Tibial nerve (tissue), 4 donors: ENCODE results near the gene CLIP2. TPM values are rescaled to one million over a fixed set of nuclear protein-coding genes. Genes with fewer than 3 reads are reported as not detected.
A peak's percentile ranks its signal among the peaks of the same experiment; 100 is the strongest.

Experiments
- DNase-seq, 2 donors: peaks; one replicate each; pipeline ENCODE4 v3.0.0-alpha.2; 2019; ENCODE audit warnings: low spot score in 2 of 2
- H3K27ac ChIP-seq, 4 donors: fragments of 200-600 bp; sonication (generic) in 3 of 4; one replicate each; pipeline ENCODE4 v1.5.1; 2017 to 2019; ENCODE audit warnings: mild to moderate bottlenecking in 1 of 4
- H3K27me3 ChIP-seq, 2 donors: fragments of 200-600 bp; sonication (generic) in 1 of 2; one replicate each; pipeline versions ENCODE4 v1.5.1 to v1.6.0; 2017 to 2019
- H3K36me3 ChIP-seq, 3 donors: fragments of 200-600 bp; sonication (generic); one replicate each; pipeline ENCODE4 v1.5.1; 2018 to 2019
- H3K4me1 ChIP-seq, 4 donors: fragments of 200-600 bp; sonication (generic) in 3 of 4; one replicate each; pipeline ENCODE4 v1.5.1; 2017 to 2019
- H3K4me3 ChIP-seq, 4 donors: fragments of 200-600 bp; sonication (generic) in 3 of 4; one replicate each; pipeline ENCODE4 v1.5.1; 2017 to 2019; ENCODE audit warnings: mild to moderate bottlenecking in 1 of 4, moderate library complexity in 1 of 4
- H3K9me3 ChIP-seq, 4 donors: fragments of 200-600 bp; sonication (generic) in 3 of 4; one replicate each; pipeline ENCODE4 v1.5.1; 2017 to 2019
- EP300 ChIP-seq, 2 donors: sonication (generic); formaldehyde crosslinking; IDR thresholded peaks; one replicate each; pipeline ENCODE4 v1.6.1; 2017; ENCODE audit warnings: antibody characterized with exemption in 2 of 2, mild to moderate bottlenecking in 1 of 2
- POLR2A ChIP-seq, 2 donors: fragments of 450-650 bp; IDR thresholded peaks; one replicate each; pipeline ENCODE4 v1.6.1; 2017; ENCODE audit warnings: antibody characterized with exemption in 2 of 2, mild to moderate bottlenecking in 2 of 2, moderate library complexity in 2 of 2
- WGBS, 2 donors: methylation state at CpG; one replicate each; pipeline ENCODE4 v1.1.5; 2018; 5-methylcytosine and 5-hydroxymethylcytosine counted together
- total RNA-seq, 4 donors: library from RNA; depleted of rRNA; stranded (reverse); fragments of >200 nt; gene quantifications; one replicate each; pipeline ENCODE4 v1.1.0, GENCODE V29; 2016
- TF ChIP-seq, protein P1 (sequence below), 5 experiments: fragments of 200-600 bp in 3 of 5; fragments of 450-650 bp in 2 of 5; sonication (generic) in 3 of 5; IDR thresholded peaks; one replicate each; pipeline ENCODE4 v1.5.1; 2016 to 2019; ENCODE audit warnings: antibody characterized with exemption in 5 of 5, mild to moderate bottlenecking in 3 of 5, moderate library complexity in 2 of 5

Gene CLIP2
- total RNA-seq, 4 donors from 2014 or later = 42.0 to 48.3 (median 46.3) TPM

DNA sequence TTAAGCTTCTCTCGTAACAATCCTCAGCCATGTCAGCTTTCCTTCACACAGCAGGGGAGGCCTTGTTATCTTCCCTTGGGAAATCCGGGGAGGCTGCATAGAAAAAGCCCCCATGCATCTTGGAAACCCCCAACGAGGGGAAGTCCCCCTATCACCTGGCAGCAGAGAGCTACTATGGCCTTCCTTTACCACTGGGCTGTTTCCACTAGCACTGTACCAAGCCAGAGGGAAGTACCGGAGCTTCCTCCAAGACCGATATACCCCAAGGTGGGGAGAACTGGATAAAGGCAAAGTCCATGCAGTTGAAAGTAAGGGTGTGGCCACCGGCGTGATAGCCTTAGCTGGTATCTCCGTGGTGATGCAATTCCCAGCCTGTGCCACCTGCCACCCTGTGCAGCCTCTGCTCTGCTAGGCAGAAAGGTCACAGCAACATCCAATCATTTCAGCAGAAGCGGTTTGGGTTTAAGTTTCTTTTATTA is 4.4 kb upstream of the CLIP2 start:
- no peaks in the 10 kb centered on the region for H3K27me3 ChIP-seq
- 55 to 65% methylated on average over 9 of the region's 9 CpGs for WGBS, 2 donors
- H3K9me3 ChIP-seq = no peaks in the 10 kb centered on the region
- DNase-seq = no peak
- TF ChIP-seq EP300 (IDR thresholded peaks at IDR 0.05) (no peak), POLR2A (IDR thresholded peaks at IDR 0.05) (no peak)
- TF ChIP-seq, protein P1, sequence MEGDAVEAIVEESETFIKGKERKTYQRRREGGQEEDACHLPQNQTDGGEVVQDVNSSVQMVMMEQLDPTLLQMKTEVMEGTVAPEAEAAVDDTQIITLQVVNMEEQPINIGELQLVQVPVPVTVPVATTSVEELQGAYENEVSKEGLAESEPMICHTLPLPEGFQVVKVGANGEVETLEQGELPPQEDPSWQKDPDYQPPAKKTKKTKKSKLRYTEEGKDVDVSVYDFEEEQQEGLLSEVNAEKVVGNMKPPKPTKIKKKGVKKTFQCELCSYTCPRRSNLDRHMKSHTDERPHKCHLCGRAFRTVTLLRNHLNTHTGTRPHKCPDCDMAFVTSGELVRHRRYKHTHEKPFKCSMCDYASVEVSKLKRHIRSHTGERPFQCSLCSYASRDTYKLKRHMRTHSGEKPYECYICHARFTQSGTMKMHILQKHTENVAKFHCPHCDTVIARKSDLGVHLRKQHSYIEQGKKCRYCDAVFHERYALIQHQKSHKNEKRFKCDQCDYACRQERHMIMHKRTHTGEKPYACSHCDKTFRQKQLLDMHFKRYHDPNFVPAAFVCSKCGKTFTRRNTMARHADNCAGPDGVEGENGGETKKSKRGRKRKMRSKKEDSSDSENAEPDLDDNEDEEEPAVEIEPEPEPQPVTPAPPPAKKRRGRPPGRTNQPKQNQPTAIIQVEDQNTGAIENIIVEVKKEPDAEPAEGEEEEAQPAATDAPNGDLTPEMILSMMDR (IDR thresholded peaks at IDR 0.05) = no peak
- peaks cover 0 to 19% (median 17%) of the 10 kb centered on the region in 4 donors for H3K4me1 ChIP-seq
- peak overlapping the region in 1 of 4 donors; percentile 62 for H3K27ac ChIP-seq
- H3K4me3 ChIP-seq = no peak overlapping the region
- no peaks in the 10 kb centered on the region for H3K36me3 ChIP-seq

GRCh38 chr7:74286131-74286530 is 3.1 kb upstream of the CLIP2 start:
- DNase-seq = no peak
- Histone ChIP-seq H3K4me1 (peaks cover 0 to 25% (median 23%) of the 10 kb centered on the region in 4 donors), H3K9me3 (no peaks in the 10 kb centered on the region), H3K4me3 (no peak overlapping the region), H3K27me3 (no peaks in the 10 kb centered on the region), H3K27ac (peak overlapping the region in 2 of 4 donors; percentile 63 to 72), H3K36me3 (no peaks in the 10 kb centered on the region)
- 45 to 56% methylated on average over 11 of the region's 11 CpGs for WGBS, 2 donors
- TF ChIP-seq, protein P1 (IDR thresholded peaks at IDR 0.05) = no peak
- TF ChIP-seq POLR2A (IDR thresholded peaks at IDR 0.05) (no peak), EP300 (IDR thresholded peaks at IDR 0.05) (no peak)

DNA sequence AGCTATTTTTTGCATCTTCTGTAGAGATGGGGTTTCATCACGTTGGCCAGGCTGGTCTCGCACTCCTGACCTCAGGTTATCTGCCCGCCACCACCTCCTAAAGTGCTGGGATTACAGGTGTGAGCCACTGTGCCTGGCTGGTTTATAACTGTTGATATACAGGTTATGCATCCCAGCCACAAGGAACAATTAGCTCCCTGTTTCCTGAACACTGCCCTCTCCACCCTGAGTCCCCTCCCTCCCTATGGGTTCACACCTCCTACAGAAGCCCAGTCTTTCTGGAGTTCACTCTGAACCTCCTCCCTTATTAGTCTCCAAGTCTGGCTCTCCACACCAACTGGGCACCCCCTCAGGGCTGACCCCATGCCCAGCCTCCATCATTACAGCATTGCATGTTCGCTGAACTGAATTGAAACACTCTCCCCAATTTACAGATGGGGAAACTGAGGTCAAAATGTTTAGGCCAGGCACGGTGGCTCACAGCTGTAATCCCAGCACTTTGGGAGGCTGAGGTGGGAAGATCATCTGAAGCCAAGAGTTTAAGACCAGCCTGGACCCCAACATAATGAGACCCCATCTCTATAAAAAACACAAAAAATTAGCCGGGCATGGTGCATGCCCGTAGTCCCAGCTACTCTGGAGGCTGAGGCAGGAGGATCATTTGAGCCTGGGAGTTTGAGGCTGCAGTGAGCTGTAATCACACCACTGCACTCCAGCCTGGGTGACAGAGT is 1.7 kb upstream of the CLIP2 start:
- H3K36me3 ChIP-seq = no peaks in the 10 kb centered on the region
- H3K4me3 ChIP-seq = no peak overlapping the region
- H3K27me3 ChIP-seq = no peaks in the 10 kb centered on the region
- no peaks in the 10 kb centered on the region for H3K9me3 ChIP-seq
- WGBS, 2 donors = 81 to 85% methylated on average over 7 of the region's 7 CpGs
- DNase-seq = no peak
- TF ChIP-seq EP300 (IDR thresholded peaks at IDR 0.05) = no peak
- TF ChIP-seq, protein P1 (IDR thresholded peaks at IDR 0.05) = no peak
- no peak for TF ChIP-seq POLR2A (IDR thresholded peaks at IDR 0.05)
- no peak overlapping the region for H3K27ac ChIP-seq
- H3K4me1 ChIP-seq = peaks cover 0 to 31% (median 27%) of the 10 kb centered on the region in 4 donors

- H3K4me3 ChIP-seq = peak overlapping the region in 3 of 4 donors; percentile 52 to 85 (median 83)
- DNase-seq = no peak
- H3K27ac ChIP-seq = peak overlapping the region; percentile 82 to 94 (median 87)
- peaks cover 0 to 35% (median 27%) of the 10 kb centered on the region in 4 donors for H3K4me1 ChIP-seq
- no peaks in the 10 kb centered on the region for H3K27me3 ChIP-seq
- H3K9me3 ChIP-seq = no peaks in the 10 kb centered on the region
- TF ChIP-seq EP300 (IDR thresholded peaks at IDR 0.05) = no peak
- WGBS, 2 donors = 40 to 45% methylated on average over 20 of the region's 20 CpGs
- H3K36me3 ChIP-seq = no peaks in the 10 kb centered on the region
Measured at GRCh38 chr7:74288034-74288881, 949 bp upstream of the CLIP2 start.

DNA sequence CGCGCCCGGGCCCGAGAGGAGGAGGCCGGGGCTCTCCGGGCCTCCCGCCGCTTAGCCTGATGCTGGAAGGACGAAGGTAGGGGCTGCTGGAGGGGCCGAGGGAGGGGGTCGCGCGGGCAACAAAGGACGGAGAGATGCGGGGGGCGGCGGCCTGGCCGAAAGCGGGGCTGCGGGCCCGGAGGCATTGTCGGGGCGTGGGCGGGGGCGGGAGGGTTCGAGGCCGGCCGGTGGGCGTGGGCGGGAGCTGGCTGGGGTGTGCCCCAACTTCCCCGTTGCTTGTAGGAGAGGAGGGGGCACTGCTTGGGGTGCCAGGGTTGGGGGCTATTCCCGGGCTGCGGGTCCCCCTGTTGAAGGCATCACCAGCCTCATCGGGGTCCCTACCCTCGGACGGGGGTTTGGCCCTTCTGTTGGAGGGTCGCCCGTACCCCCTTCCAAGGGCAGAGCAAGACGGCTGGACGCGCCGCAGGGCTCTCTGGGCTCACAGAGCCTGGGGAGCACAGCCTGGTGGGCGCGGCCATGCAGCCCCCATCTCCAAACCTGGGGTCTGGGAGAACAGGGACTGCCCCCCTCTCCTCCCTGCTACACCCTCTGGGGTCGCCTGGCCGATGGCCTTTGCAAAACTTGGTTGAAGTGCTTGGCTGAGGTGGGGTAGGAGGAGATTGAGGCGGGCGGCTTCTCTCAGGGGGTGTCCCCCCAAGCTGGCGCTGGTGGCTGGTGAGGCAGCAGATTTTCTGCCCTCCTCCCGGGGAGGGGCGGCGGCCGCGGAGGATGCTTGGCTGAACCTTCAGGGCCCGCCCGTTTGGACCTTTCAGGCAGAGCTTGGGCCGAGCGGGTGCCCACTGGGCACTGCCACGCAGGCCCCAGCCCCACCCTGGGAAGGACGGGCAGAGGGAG is 699 bp downstream of the CLIP2 start:
- peaks cover 0 to 51% (median 36%) of the 10 kb centered on the region in 4 donors for H3K4me1 ChIP-seq
- 0 to 2% methylated on average over 24 to 40 of the region's 60 CpGs for WGBS, 2 donors
- peak in 1 of 2 donors; percentile 20 for TF ChIP-seq POLR2A (IDR thresholded peaks at IDR 0.05)
- TF ChIP-seq, protein P1 (IDR thresholded peaks at IDR 0.05) = no peak
- TF ChIP-seq EP300 (IDR thresholded peaks at IDR 0.05) = peak in 1 of 2 donors; percentile 56
- DNase-seq = no peak
- H3K27me3 ChIP-seq = no peaks in the 10 kb centered on the region
- H3K4me3 ChIP-seq = peak overlapping the region; percentile 83 to 93 (median 88)
- H3K36me3 ChIP-seq = no peaks in the 10 kb centered on the region
- no peaks in the 10 kb centered on the region for H3K9me3 ChIP-seq
- H3K27ac ChIP-seq = peak overlapping the region; percentile 86 to 94 (median 90)
